ENCODE measurements around the gene TMC2.

TMC2 gene

GRCh38 chr20:2564406-2564805 is 28.0 kb downstream of the TMC2 start:
- no peak for DNase-seq (ENCODE audit: extremely low read depth in 1 of 2, low read depth in 1 of 2)

- DNase-seq (ENCODE audit: extremely low read depth in 1 of 2, low read depth in 1 of 2) = no peak
Measured at GRCh38 chr20:2575682-2576081, 39.3 kb downstream of the TMC2 start.

DNA sequence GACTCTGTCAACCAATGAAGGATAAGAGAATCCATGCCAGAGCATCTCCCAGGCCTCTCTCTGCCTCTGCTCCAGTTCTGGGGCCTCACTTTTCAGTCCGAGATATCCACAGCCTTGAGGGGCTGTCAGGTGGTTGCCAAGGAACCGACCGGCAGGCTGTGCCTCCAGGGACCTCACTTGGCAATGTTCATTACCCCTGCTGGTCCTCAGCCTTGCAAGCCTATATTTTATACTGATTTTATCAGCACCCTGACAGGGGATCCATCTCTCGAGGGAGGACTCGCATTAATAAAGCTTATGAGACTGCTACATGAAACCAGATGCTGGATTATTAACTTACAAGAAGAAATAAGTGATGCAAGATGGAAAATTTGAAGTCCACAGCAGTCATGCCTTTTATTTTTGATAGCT is 39.9 kb downstream of the TMC2 start:
- DNase-seq (ENCODE audit: extremely low read depth in 1 of 2, low read depth in 1 of 2) = no peak

- no peak for DNase-seq (ENCODE audit: extremely low read depth in 1 of 2, low read depth in 1 of 2)
Measured at GRCh38 chr20:2578475-2579192, 42.3 kb downstream of the TMC2 start.

- no peak for DNase-seq (ENCODE audit: extremely low read depth in 1 of 2, low read depth in 1 of 2)
Measured at GRCh38 chr20:2585811-2586210, 49.4 kb downstream of the TMC2 start.

- no peak for DNase-seq (ENCODE audit: extremely low read depth in 1 of 2, low read depth in 1 of 2)
Measured at GRCh38 chr20:2593756-2594155, 57.4 kb downstream of the TMC2 start.

DNA sequence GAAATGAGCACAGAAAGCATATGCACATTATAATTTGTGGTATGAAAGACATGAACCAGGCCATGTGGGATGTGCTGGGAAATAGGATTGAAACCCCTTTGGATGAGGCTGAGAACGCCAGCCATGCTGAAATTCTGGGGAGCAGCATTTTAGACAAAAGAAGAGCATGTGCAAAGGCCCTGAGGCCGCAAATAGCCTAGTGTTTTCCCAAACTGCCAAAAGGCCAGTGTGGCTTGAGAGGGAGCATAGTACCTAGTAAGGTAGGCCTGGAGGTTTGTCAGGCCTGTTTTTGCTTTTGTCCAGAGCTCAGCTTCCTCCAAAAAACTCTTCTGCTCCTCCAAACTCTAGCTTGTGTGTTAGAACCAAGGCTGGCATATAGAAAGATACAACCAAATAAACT is 58.7 kb downstream of the TMC2 start:
- no peak for DNase-seq (ENCODE audit: extremely low read depth in 1 of 2, low read depth in 1 of 2)

GRCh38 chr20:2596673-2597279 is 60.4 kb downstream of the TMC2 start:
- no peak for DNase-seq (ENCODE audit: extremely low read depth in 1 of 2, low read depth in 1 of 2)

DNA sequence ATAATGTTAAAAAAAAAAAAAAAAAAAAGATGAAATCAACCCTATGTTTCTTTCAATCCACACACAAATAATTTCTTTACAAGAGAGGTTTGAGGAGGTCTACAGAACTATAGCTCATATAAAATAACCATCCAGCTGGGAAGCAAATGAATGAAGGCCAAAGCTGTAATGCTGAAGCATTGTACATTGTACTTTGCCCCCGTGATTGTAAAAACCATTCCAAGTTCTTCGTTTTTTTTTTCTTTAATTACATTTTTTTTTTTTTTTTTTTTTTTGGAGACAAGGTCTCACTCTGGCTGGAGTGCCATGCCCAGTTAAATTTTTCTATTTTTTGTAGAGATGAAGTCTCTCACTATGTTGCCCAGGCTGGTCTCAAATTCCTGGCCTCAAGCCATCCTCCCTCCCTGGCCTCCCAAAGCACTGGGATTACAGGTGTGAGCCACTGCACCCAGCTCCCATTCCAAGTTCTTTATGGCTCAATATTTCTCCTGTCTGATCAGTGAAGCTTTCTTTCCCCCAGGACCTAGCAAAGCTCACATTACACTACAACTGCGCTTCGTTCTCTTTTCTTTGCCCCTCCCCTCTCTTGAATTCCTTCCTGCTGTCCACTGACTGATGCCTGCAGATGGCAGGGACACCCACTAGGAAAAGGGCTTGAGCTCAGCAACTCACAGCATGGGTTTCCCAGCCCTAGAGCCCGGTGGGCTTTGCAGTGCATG is 63.1 kb downstream of the TMC2 start:
- no peak for DNase-seq (ENCODE audit: extremely low read depth in 1 of 2, low read depth in 1 of 2)

- DNase-seq (ENCODE audit: extremely low read depth in 1 of 2, low read depth in 1 of 2) = no peak
Measured at GRCh38 chr20:2602046-2602735, 65.8 kb downstream of the TMC2 start.

- no peak for DNase-seq (ENCODE audit: extremely low read depth in 1 of 2, low read depth in 1 of 2)
Measured at GRCh38 chr20:2602746-2603145, 66.4 kb downstream of the TMC2 start.

DNA sequence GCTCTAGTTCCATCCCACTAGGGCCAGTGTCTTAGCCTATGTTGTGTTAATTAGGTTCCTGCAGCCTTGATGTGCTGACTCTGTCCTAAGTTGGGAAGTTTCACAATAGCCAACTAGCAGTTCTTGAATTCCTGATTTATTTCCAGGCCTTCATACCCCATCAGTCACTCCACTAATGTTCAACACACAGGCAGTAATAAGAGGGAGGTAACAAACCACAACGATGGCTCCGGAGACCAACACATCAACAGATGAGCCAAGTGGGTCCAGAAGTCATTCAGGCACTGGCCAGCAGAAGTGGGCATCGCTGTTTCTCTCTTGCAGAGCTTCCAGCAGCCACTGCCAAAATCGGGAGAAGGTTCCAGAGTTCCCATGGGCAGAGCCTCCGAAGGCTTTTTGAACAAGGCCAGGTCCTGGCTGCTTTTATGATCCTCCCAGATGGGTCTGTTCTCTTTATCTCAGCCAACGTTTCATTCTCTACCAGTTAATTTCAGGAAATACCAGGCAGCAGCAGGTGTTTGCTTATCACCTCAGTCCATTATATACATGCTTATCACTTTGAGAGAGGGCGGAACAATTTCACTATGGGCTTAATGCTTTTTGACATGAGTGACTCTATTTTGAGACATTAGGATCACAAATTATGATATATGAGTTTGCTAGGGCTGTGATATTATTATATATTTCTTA is 67.6 kb downstream of the TMC2 start:
- no peak for DNase-seq (ENCODE audit: extremely low read depth in 1 of 2, low read depth in 1 of 2)

- DNase-seq (ENCODE audit: extremely low read depth in 1 of 2, low read depth in 1 of 2) = no peak
Measured at GRCh38 chr20:2604506-2604835, 68.1 kb downstream of the TMC2 start.

- no peak for DNase-seq (ENCODE audit: extremely low read depth in 1 of 2, low read depth in 1 of 2)
Measured at GRCh38 chr20:2606507-2607006, 70.2 kb downstream of the TMC2 start.

DNA sequence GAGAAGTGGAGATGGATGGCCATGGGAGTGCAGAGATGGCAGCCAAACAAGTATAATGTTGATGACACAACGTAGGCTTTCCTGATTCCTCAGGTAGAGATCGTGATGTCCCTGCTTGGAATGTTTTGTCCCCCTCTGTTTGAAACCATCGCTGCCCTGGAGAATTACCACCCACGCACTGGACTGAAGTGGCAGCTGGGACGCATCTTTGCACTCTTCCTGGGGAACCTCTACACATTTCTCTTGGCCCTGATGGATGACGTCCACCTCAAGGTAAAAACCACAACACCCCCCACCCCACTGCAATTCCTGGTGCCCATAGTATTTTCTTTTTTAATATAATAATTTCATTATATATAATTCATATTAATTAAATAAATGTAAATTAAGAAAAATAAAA is 74.0 kb downstream of the TMC2 start:
- no peak for DNase-seq (ENCODE audit: extremely low read depth in 1 of 2, low read depth in 1 of 2)

DNA sequence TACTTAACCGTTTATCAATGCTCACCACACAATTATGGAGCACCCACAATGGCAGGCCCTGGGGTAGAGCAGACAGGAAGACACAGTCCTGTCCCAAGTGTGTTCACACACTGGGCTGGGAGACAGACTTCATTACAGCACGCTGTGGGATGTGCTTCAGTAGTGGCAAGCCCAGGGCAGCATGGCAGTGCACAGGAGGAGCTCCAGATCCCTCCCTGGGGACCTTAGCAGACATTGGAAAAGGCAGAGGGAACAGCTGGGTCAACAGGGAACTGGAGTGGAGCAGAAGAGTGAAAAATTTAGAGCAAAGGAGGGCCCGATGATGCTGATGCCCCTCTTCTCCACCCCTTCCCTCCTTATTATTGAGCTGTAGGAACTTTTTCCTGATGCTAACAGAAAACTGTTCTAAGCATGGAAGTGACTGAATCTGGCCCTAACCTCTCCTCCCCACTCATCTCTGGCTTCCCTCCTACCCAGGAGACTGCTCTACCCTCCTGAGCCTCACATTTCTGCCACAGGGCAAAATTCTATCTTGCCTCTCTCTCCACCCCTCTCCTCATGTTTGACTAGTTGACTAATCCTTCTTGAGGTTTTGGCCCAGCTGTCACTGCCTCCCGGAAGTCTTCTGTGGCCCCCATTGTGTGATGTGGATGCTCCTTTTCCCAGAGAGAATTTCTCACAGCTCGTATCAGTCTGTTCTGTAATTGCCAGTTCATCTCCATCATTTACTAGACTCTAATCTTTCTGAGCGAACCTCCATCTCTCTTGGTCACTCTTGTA is 74.8 kb downstream of the TMC2 start:
- no peak for DNase-seq (ENCODE audit: extremely low read depth in 1 of 2, low read depth in 1 of 2)

- no peak for DNase-seq (ENCODE audit: extremely low read depth in 1 of 2, low read depth in 1 of 2)
Measured at GRCh38 chr20:2612073-2612472, 75.7 kb downstream of the TMC2 start.

DNA sequence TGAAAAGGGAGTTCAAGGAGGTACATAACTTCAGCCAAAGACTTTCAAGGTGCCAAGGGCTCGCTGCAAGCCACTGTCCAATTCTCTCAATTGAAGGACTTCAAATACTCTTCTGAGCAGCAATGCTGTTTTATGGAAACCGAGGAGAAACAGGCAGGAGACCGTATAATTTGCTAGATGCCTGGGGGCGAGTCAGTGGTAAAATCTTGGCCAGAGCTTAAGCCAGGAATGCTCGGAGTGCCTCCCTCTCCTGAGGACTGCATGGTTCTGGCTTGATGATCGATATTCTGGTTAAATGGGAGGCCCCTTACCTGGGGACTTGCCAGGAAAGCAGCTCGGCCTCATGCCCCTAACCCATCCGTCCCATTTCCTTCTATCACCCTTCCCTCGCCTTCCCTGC is 80.3 kb downstream of the TMC2 start:
- DNase-seq (ENCODE audit: extremely low read depth in 1 of 2, low read depth in 1 of 2) = no peak

DNA sequence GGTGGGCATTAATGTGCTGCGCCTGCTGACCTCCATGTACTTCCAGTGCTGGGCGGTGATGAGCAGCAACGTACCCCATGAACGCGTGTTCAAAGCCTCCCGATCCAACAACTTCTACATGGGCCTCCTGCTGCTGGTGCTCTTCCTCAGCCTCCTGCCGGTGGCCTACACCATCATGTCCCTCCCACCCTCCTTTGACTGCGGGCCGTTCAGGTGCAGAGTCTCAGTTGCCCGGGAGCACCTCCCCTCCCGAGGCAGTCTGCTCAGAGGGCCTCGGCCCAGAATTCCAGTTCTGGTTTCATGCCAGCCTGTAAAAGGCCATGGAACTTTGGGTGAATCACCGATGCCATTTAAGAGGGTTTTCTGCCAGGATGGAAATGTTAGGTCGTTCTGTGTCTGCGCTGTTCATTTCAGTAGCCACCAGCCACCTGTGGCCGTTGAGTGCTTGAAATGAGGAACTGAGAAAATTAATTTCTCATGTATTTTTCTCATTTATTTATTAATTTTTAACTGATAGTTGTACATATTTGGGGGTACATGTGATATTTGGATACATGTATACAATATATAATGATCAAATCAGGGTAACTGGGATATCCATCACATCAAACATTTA is 80.8 kb downstream of the TMC2 start:
- no peak for DNase-seq (ENCODE audit: extremely low read depth in 1 of 2, low read depth in 1 of 2)

GRCh38 chr20:2618815-2619214 is 82.4 kb downstream of the TMC2 start:
- no peak for DNase-seq (ENCODE audit: extremely low read depth in 1 of 2, low read depth in 1 of 2)
